SU-DHL-6 (cell line): ENCODE measurements around the gene SGK2.

Experiments used
- H2AFZ ChIP-seq: fragments of 200-600 bp; sonication (generic); 2 replicates; pipeline ENCODE4 v1.6.1; 2014; ENCODE audit warnings: low read depth, mild to moderate bottlenecking, moderate library complexity, mixed read lengths, antibody characterized with exemption, low read length; ENCODE audit not compliant: severe bottlenecking
- H3F3A ChIP-seq: fragments of 200-600 bp; shearing (Covaris generic); 2 replicates; pipeline ENCODE4 v1.6.0; 2016; ENCODE audit warnings: antibody characterized with exemption, mild to moderate bottlenecking; ENCODE audit not compliant: insufficient read depth
- H3K27ac ChIP-seq: fragments of 200-600 bp; sonication (generic); 2 replicates; pipeline ENCODE4 v1.5.1; 2016; ENCODE audit warnings: low read depth, mild to moderate bottlenecking, low read length, moderate library complexity, mixed read lengths
- H3K27me3 ChIP-seq: fragments of 200-600 bp; sonication (generic), shearing (Covaris generic); 2 replicates; pipeline ENCODE4 v1.6.0; 2014; ENCODE audit warnings: mild to moderate bottlenecking, low read length
- H3K36me3 ChIP-seq: fragments of 200-600 bp; sonication (generic); 2 replicates; pipeline ENCODE4 v1.6.1; 2014; ENCODE audit warnings: mild to moderate bottlenecking, low read length, mixed read lengths
- H3K4me2 ChIP-seq: fragments of 300-600, 200-600 bp; shearing (Covaris generic), sonication (generic); 2 replicates; pipeline ENCODE4 v1.6.0; 2014; ENCODE audit warnings: low read length, low read depth, mild to moderate bottlenecking; ENCODE audit not compliant: poor library complexity, severe bottlenecking
- H3K4me3 ChIP-seq: fragments of 200-600 bp; sonication (generic); 2 replicates; pipeline ENCODE4 v1.5.1; 2014; ENCODE audit warnings: antibody characterized with exemption, low read length, mild to moderate bottlenecking, mixed read lengths; ENCODE audit not compliant: insufficient read depth, poor library complexity, severe bottlenecking
- H3K79me2 ChIP-seq: fragments of 200-600 bp; sonication (generic); 2 replicates; pipeline ENCODE4 v1.6.1; 2014; ENCODE audit warnings: mild to moderate bottlenecking, low read length, moderate library complexity; ENCODE audit not compliant: insufficient read depth
- H3K9ac ChIP-seq: fragments of 200-600 bp; sonication (generic); 2 replicates; pipeline ENCODE4 v1.7.0; 2014; ENCODE audit warnings: mild to moderate bottlenecking, low read length
- H3K9me2 ChIP-seq: fragments of 200-600 bp; sonication (generic); replicated peaks from 2 replicates; pipeline ENCODE4 v1.6.1; 2014; ENCODE audit warnings: low read length; ENCODE audit not compliant: insufficient read depth
- H3K9me3 ChIP-seq: fragments of 200-600 bp; sonication (generic); 2 replicates; pipeline ENCODE4 v1.6.1; 2014; ENCODE audit warnings: low read length, mixed read lengths; ENCODE audit not compliant: insufficient read depth
- H4K20me1 ChIP-seq: fragments of 200-600 bp; sonication (generic); 2 replicates; pipeline ENCODE4 v1.6.1; 2014; ENCODE audit warnings: low read depth, mild to moderate bottlenecking, antibody characterized with exemption, low read length, moderate library complexity, mixed read lengths
- EZH2phosphoT487 ChIP-seq: fragments of 200-600 bp; sonication (generic), shearing (Covaris generic); conservative IDR thresholded peaks from 2 replicates; pipeline ENCODE4 v1.6.1; 2018; ENCODE audit warnings: mild to moderate bottlenecking, antibody characterized with exemption, low read length, moderate library complexity, mixed read lengths
- TF ChIP-seq, protein P1 (sequence below): fragments of 200-600 bp; sonication (generic); IDR thresholded peaks from one replicate; pipeline ENCODE4 v1.5.1; 2017; ENCODE audit warnings: antibody characterized with exemption, mild to moderate bottlenecking, low read length, moderate library complexity; ENCODE audit not compliant: insufficient read depth, poor library complexity, severe bottlenecking

SGK2 gene

DNA sequence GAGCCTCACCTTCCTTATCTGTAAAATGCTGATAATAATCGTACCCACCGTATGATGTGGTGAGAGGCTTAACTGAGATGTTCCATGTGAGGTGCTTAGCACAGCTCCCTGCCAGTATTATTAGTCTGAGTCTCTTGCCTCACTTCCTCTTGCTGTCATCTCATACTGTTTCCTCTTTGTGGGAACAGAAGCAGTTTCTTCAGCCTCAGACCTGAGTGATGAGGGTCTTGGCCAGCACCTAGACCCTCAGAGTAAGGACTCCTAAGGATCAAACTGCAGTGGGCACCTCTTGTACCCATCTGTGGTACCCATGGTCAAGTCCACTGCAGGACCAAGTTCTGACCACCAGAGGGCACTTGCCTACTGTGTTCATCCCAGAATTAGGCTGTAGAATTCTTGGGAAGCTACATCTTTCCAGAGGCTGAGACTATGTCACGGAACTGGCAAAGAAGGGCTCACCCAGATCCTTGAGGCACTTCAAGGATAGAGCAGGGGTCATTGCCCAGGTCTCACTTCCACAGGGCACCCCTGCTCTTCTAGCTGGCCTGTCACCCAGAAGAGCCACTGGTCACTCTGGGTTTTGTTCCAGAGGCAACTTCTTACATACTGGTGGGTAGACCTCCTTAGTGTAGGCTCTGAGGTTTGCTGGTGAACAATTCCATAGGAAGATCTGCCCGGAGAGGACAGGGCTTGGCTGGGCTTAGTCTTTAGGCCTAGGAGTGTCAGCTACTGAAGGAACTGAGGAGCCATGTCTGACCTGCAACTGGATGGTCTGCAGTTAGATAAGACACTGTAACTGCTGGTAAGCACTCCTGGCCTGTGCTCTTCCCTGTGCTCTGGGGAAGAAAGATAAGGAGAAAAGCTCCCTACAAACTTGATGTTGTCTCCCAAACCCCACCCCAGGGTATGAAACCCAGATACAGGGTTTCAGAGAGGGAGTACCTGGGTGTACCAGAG is 20.6 kb upstream of the SGK2 start:
- Histone ChIP-seq H3K9ac (no peak overlapping the region), H3K4me2 (no peak overlapping the region), H3F3A (no peaks in the 10 kb centered on the region), H4K20me1 (no peaks in the 10 kb centered on the region), H3K27me3 (no peaks in the 10 kb centered on the region), H3K9me2 (no peaks in the 10 kb centered on the region), H3K79me2 (no peaks in the 10 kb centered on the region), H3K4me3 (no peak overlapping the region), H3K27ac (no peak overlapping the region), H2AFZ (no peak overlapping the region), H3K36me3 (no peaks in the 10 kb centered on the region), H3K9me3 (no peaks in the 10 kb centered on the region)
- TF ChIP-seq, protein P1, sequence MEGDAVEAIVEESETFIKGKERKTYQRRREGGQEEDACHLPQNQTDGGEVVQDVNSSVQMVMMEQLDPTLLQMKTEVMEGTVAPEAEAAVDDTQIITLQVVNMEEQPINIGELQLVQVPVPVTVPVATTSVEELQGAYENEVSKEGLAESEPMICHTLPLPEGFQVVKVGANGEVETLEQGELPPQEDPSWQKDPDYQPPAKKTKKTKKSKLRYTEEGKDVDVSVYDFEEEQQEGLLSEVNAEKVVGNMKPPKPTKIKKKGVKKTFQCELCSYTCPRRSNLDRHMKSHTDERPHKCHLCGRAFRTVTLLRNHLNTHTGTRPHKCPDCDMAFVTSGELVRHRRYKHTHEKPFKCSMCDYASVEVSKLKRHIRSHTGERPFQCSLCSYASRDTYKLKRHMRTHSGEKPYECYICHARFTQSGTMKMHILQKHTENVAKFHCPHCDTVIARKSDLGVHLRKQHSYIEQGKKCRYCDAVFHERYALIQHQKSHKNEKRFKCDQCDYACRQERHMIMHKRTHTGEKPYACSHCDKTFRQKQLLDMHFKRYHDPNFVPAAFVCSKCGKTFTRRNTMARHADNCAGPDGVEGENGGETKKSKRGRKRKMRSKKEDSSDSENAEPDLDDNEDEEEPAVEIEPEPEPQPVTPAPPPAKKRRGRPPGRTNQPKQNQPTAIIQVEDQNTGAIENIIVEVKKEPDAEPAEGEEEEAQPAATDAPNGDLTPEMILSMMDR: peak; percentile 90
- no peak for TF ChIP-seq EZH2phosphoT487

DNA sequence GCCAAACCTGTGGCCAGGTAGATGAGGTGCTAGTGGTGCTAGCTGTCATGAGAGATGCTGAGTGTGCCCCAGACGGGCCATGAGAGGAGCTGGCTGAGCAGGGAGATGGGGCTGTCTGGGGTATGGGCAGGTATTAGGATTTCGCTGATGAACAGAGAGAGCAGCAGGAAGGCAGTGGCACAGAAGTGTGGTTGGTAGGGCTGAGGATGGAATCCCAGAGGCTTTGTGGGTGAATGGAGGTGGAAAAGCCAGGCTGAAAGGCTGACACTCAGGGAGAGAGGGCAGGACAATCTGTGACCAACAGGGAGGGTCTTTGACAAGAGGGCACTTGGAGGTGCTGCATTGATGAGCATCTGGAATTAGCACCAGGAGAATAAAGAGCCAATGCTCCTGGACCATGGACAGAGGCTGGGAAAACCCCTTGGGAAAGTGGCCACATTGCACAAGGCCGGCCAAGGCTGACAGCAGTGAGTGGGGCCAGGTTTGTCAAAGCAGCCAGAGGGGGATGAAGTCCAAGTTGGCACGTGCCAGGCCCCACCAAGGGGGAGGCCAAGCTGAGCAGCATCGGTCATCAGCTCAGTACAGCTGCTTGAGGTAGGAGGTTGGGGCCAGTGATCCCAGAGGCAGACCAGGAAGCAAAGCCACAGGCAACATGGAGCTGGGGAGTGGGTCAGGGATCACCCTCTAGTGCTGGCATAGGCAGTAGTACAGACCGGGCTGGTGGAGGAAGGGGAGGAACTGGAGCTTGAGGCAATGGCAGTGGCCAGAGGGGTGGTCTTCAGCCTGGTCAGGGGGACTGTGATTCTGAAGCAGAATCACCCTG is 19.7 kb upstream of the SGK2 start:
- H3K36me3 ChIP-seq: no peaks in the 10 kb centered on the region
- no peak overlapping the region for H3K4me3 ChIP-seq
- H2AFZ ChIP-seq: no peak overlapping the region
- no peaks in the 10 kb centered on the region for H3K9me3 ChIP-seq
- H4K20me1 ChIP-seq: no peaks in the 10 kb centered on the region
- no peaks in the 10 kb centered on the region for H3K79me2 ChIP-seq
- H3K9ac ChIP-seq: no peak overlapping the region
- no peak overlapping the region for H3K4me2 ChIP-seq
- H3F3A ChIP-seq: no peaks in the 10 kb centered on the region
- H3K27ac ChIP-seq: no peak overlapping the region
- no peaks in the 10 kb centered on the region for H3K27me3 ChIP-seq
- no peaks in the 10 kb centered on the region for H3K9me2 ChIP-seq
- TF ChIP-seq EZH2phosphoT487: no peak
- TF ChIP-seq, protein P1: no peak

DNA sequence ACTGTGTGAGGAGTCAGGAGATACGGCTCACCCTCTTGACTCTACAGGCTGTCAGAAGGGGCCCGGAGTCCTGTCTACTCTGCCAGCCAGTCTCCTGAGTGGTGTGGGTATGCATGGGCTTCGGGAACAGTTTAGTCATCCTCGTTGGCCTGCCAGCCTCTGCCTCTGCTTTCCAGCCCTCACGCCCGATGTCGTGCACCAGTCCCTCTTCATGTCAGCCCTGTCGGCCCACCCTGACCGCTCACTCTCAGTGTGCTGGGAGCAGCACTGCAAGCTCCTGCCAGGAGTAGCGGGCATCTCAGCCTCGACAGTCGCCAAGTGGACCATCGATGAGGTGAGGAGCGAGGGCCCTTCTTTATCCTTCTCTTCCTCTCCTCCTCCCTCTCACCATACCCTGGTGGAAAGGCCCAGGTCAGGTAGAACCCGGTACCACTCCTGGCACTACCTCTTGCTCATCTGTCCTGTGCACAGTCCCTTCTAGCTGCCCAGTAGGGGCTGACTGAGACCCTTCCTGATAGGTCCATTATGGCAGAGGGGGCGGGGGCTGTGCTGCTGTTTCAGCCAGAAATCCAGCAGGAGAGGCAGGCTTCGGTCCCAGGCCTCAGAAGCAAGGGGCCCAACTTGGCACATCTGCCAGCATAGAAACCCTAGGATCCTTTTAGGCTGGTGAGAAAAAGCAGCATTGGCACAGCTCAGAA is 18.7 kb upstream of the SGK2 start:
- Histone ChIP-seq H3K9me3 (no peaks in the 10 kb centered on the region), H3K9me2 (no peaks in the 10 kb centered on the region), H3K4me2 (no peak overlapping the region), H3K36me3 (no peaks in the 10 kb centered on the region), H3K27ac (no peak overlapping the region), H4K20me1 (no peaks in the 10 kb centered on the region), H3F3A (no peaks in the 10 kb centered on the region), H2AFZ (no peak overlapping the region), H3K27me3 (no peaks in the 10 kb centered on the region), H3K79me2 (no peaks in the 10 kb centered on the region), H3K4me3 (no peak overlapping the region), H3K9ac (no peak overlapping the region)
- TF ChIP-seq, protein P1: no peak
- TF ChIP-seq EZH2phosphoT487: no peak
